Stimulated activated CD8-positive, alpha-beta memory T cell treated with anti-CD3 and anti-CD28 coated beads, Interleukin-15, amount 100 ng/mL, for 48 hours (primary cell): ENCODE results near the gene ZNF764.
"Not testable (repeated sequence)": the region's sequence is repeated elsewhere in the genome, so short reads cannot be mapped to it uniquely, and the experiment has no call there.

ENCODE experiments used
- DNase-seq, 2 donors: peaks; one replicate each; pipeline ENCODE4 v3.0.0-alpha.2; 2020; ENCODE audit warnings: low read depth in 2 of 2

Gene ZNF764

GRCh38 chr16:30527635-30528178, 30.5 kb downstream of the ZNF764 start:
- no peak for DNase-seq

- DNase-seq: peak; percentile 96
Measured at GRCh38 chr16:30526823-30527634, 31.1 kb downstream of the ZNF764 start.

- DNase-seq: no peak
Measured at GRCh38 chr16:30526137-30526822, 31.9 kb downstream of the ZNF764 start, which contains the start of gene ZNF768. Gene ZNF768, minus strand, starts transcription at chr16:30526566. Its CDS starts 153 bp downstream, at chr16:30526413.

GRCh38 chr16:30525844-30526136, 32.4 kb downstream of the ZNF764 start:
- DNase-seq: no peak

- no peak for DNase-seq
Measured at GRCh38 chr16:30524575-30525568, 33.3 kb downstream of the ZNF764 start.

GRCh38 chr16:30523768-30524574, 34.2 kb downstream of the ZNF764 start:
- no peak for DNase-seq

- not testable (repeated sequence) for DNase-seq
Measured at GRCh38 chr16:30522702-30523463, 35.3 kb downstream of the ZNF764 start.

GRCh38 chr16:30521873-30522641, 36.1 kb downstream of the ZNF764 start:
- DNase-seq: no peak

GRCh38 chr16:30521476-30521872, 36.7 kb downstream of the ZNF764 start:
- DNase-seq: no peak

- no peak for DNase-seq
Measured at GRCh38 chr16:30519120-30520049, 38.8 kb downstream of the ZNF764 start.

GRCh38 chr16:30518552-30518951, 39.6 kb downstream of the ZNF764 start:
- no peak for DNase-seq

- no peak for DNase-seq
Measured at GRCh38 chr16:30515275-30515674, 42.9 kb downstream of the ZNF764 start.

- DNase-seq: no peak
Measured at GRCh38 chr16:30511509-30511908, 46.7 kb downstream of the ZNF764 start.

GRCh38 chr16:30510376-30510938, 47.7 kb downstream of the ZNF764 start:
- DNase-seq: no peak

GRCh38 chr16:30509081-30509765, 49.0 kb downstream of the ZNF764 start:
- DNase-seq: no peak
